Measurements from ENCODE around the gene DEXI. TPM values are rescaled to one million over a fixed set of nuclear protein-coding genes. Genes with fewer than 3 reads are reported as not detected.

Gene DEXI
- total and polyA plus RNA-seq, 2 of the 13 experiments (the other 11 are each of a cell fraction or from before 2014, with no cell fraction given): 51.5 to 70.4 TPM

DNA sequence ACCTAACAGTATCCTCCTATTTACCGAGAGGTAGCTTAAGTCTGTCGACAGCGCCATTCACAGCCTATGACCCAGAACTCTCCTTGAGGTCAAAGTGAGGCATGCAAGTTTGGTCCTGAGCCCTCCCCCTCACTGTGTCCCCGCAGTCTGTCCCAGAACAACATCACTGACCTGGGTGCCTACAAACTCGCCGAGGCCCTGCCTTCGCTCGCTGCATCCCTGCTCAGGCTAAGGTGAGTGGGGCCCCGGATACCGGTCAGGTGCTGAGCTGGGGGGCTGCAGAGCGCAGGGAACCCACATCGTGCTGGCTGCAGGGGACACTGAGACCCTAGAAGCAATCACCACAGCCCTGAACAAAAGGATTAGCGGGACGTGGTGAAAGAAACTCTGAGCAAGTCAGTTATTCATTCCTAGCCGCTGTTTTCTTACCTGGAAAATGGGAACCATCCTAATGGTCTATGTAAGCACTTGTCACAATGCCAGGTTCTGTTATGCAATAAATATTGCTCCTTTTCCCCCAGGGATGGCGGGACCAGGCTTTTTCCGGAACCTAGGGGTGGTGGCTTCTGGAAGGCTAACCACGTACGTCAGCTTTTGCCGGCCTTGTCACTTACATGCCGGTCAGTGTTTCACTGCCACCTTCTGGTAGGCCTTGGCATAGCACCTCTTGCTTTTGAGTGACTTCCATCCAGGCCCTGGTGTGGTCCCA is 23.8 kb downstream of the DEXI start (continued):
- no peak for TF ChIP-seq HNRNPH1 (optimal IDR thresholded peaks at IDR 0.05; ENCODE audit: low read depth, low read length)
- no peak for TF ChIP-seq ZNF674 (CRISPR knock-in tag; IDR thresholded peaks at IDR 0.05; ENCODE audit: low read depth)
- TF ChIP-seq ZBTB7A (CRISPR knock-in tag; IDR thresholded peaks at IDR 0.05): no peak
- TF ChIP-seq SIX1 (CRISPR knock-in tag; IDR thresholded peaks at IDR 0.05; ENCODE audit: borderline replicate concordance): no peak
- no peak for TF ChIP-seq ZBTB42 (CRISPR knock-in tag; IDR thresholded peaks at IDR 0.05)
- no peak for TF ChIP-seq PAWR (CRISPR knock-in tag; IDR thresholded peaks at IDR 0.05; ENCODE audit: borderline replicate concordance)
- no peak for TF ChIP-seq NFYC (CRISPR knock-in tag; IDR thresholded peaks at IDR 0.05)
- no peak for TF ChIP-seq JUND (CRISPR knock-in tag; IDR thresholded peaks at IDR 0.05)
- no peak for TF ChIP-seq RFX3 (CRISPR knock-in tag; IDR thresholded peaks at IDR 0.05)
- TF ChIP-seq, protein P1, sequence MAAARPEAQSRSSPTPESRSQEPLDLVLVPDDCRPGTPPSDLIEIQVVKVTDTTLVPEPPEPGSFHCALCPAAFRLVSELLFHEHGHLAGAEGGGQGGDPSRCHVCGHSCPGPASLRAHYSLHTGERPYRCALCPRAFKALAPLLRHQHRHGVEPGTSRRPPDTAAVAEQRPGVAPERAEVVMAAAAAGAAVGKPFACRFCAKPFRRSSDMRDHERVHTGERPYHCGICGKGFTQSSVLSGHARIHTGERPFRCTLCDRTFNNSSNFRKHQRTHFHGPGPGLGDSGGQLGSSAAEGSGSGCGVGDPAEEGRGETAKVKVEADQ (CRISPR knock-in tag; IDR thresholded peaks at IDR 0.05; ENCODE audit: borderline replicate concordance): no peak; the same call in 1 of the 2 replicates
- TF ChIP-seq ZNF451 (CRISPR knock-in tag; IDR thresholded peaks at IDR 0.05): no peak
- TF ChIP-seq ZNF17 (CRISPR knock-in tag; IDR thresholded peaks at IDR 0.05): no peak
- TF ChIP-seq ZNF530 (CRISPR knock-in tag; IDR thresholded peaks at IDR 0.05; ENCODE audit: low read depth): no peak
- peak; percentile 74 for TF ChIP-seq ETV5 (CRISPR knock-in tag; IDR thresholded peaks at IDR 0.05; ENCODE audit: borderline replicate concordance)
- no peak for TF ChIP-seq POLR2A (IDR thresholded peaks at IDR 0.05; ENCODE audit: insufficient read depth in 1 of 2, low read depth in 2 of 2, low read length in 2 of 2)
- TF ChIP-seq CHD4 (IDR thresholded peaks at IDR 0.05; ENCODE audit: borderline replicate concordance, low read length): no peak
- TF ChIP-seq ISL2 (CRISPR knock-in tag; IDR thresholded peaks at IDR 0.05): no peak
- no peak for TF ChIP-seq HCFC1 (IDR thresholded peaks at IDR 0.05; ENCODE audit: low read depth, low read length)
- no peak for TF ChIP-seq ZXDC (CRISPR knock-in tag; IDR thresholded peaks at IDR 0.05)
- 0 out of 2 replicates have a peak, but pooled peaks have one; percentile 55 for TF ChIP-seq FOXM1 (CRISPR knock-in tag; IDR thresholded peaks at IDR 0.05)
- peak; percentile 81; the same call in 1 of the 2 replicates for TF ChIP-seq ZNF124 (CRISPR knock-in tag; IDR thresholded peaks at IDR 0.05)
- TF ChIP-seq, protein P2, sequence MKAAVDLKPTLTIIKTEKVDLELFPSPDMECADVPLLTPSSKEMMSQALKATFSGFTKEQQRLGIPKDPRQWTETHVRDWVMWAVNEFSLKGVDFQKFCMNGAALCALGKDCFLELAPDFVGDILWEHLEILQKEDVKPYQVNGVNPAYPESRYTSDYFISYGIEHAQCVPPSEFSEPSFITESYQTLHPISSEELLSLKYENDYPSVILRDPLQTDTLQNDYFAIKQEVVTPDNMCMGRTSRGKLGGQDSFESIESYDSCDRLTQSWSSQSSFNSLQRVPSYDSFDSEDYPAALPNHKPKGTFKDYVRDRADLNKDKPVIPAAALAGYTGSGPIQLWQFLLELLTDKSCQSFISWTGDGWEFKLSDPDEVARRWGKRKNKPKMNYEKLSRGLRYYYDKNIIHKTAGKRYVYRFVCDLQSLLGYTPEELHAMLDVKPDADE (CRISPR knock-in tag; IDR thresholded peaks at IDR 0.05): 0 out of 2 replicates have a peak, but pooled peaks have one; percentile 52
- no peak for TF ChIP-seq RBM22 (optimal IDR thresholded peaks at IDR 0.05; ENCODE audit: low read length)
- TF ChIP-seq, protein P3, sequence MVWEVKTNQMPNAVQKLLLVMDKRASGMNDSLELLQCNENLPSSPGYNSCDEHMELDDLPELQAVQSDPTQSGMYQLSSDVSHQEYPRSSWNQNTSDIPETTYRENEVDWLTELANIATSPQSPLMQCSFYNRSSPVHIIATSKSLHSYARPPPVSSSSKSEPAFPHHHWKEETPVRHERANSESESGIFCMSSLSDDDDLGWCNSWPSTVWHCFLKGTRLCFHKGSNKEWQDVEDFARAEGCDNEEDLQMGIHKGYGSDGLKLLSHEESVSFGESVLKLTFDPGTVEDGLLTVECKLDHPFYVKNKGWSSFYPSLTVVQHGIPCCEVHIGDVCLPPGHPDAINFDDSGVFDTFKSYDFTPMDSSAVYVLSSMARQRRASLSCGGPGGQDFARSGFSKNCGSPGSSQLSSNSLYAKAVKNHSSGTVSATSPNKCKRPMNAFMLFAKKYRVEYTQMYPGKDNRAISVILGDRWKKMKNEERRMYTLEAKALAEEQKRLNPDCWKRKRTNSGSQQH (CRISPR knock-in tag; IDR thresholded peaks at IDR 0.05; ENCODE audit: low read depth): peak; percentile 87; the same call in 1 of the 2 replicates
- no peak for TF ChIP-seq MAF1 (CRISPR knock-in tag; IDR thresholded peaks at IDR 0.05; ENCODE audit: borderline replicate concordance)
